Panc1 (cell line): ENCODE results near the gene ZDHHC14. TPM values are rescaled to one million over a fixed set of nuclear protein-coding genes. Genes with fewer than 3 reads are reported as not detected.
A peak's percentile ranks its signal among the peaks of the same experiment; 100 is the strongest.

Source experiments
- ATAC-seq: fragments of 200-7000 bp; cut with Tn5 transposase; 2 replicates; pipeline ENCODE4 v1.9.1; 2020; ENCODE audit warnings: mild to moderate bottlenecking, moderate library complexity
- BruUV-seq: library from RNA; stranded (reverse); fragments of 400-500 nt; replicated peaks from 2 replicates; lab custom pipeline; 2021; lab: Mats Ljungman, UMichigan
- CTCF ChIA-PET: fragments of 300-600 bp; sonication (Branson Sonifier 250); formaldehyde crosslinking; loops from one replicate; lab custom pipeline; 2022; ENCODE audit warnings: antibody characterized with exemption; lab: Charles Lee
- POLR2A ChIA-PET: fragments of 300-600 bp; sonication (Branson Sonifier 250); formaldehyde crosslinking; loops from one replicate; lab custom pipeline; 2022; ENCODE audit warnings: antibody characterized with exemption; lab: Charles Lee
- DNase-seq: peaks from one replicate; pipeline ENCODE4 v3.0.0-alpha.2; 2010; ENCODE audit warnings: low read depth, low spot score
- H3K27ac ChIP-seq: 2 replicates; pipeline ENCODE4 v1.5.1; 2011; ENCODE audit warnings: mild to moderate bottlenecking, low read length, inconsistent platforms
- H3K27me3 ChIP-seq: fragments of 200-500 bp; sonication (Bioruptor generic); 2 replicates; pipeline ENCODE4 v1.6.0; 2014; ENCODE audit warnings: low read length, inconsistent platforms; ENCODE audit not compliant: control insufficient read depth, insufficient read depth
- H3K36me3 ChIP-seq: fragments of 200-500 bp; sonication (Bioruptor generic); 2 replicates; pipeline ENCODE4 v1.5.1; 2014; ENCODE audit warnings: inconsistent platforms, mild to moderate bottlenecking, low read length, moderate library complexity; ENCODE audit not compliant: control insufficient read depth, insufficient read depth
- H3K4me1 ChIP-seq: 2 replicates; pipeline ENCODE4 v1.5.1; 2011; ENCODE audit warnings: inconsistent platforms, mild to moderate bottlenecking, low read length, moderate library complexity; ENCODE audit not compliant: control insufficient read depth, insufficient read depth
- H3K4me3 ChIP-seq, 2 experiments: 2 replicates each; pipeline ENCODE4 v1.5.1; 2011 to 2012; ENCODE audit warnings: low read depth in 2 of 2, low read length in 2 of 2, mild to moderate bottlenecking in 2 of 2, inconsistent platforms in 1 of 2, moderate library complexity in 1 of 2
- H3K9me3 ChIP-seq: fragments of 200-500 bp; sonication (Bioruptor generic); 2 replicates; pipeline ENCODE4 v1.5.1; 2014; ENCODE audit warnings: low read depth, mild to moderate bottlenecking, inconsistent platforms, low read length, moderate library complexity; ENCODE audit not compliant: control insufficient read depth, insufficient read depth
- POLR2AphosphoS5 ChIP-seq: IDR thresholded peaks from 2 replicates; pipeline ENCODE4 v1.6.1; 2012; ENCODE audit warnings: mild to moderate bottlenecking, low read depth, low read length, moderate library complexity
- SIN3A ChIP-seq: IDR thresholded peaks from 2 replicates; pipeline ENCODE4 v1.6.1; 2012; ENCODE audit warnings: low read depth, mild to moderate bottlenecking, low read length, moderate library complexity, borderline replicate concordance; ENCODE audit not compliant: insufficient read depth
- TCF7L2 ChIP-seq: IDR thresholded peaks from 2 replicates; pipeline ENCODE4 v1.6.1; 2011; ENCODE audit warnings: mild to moderate bottlenecking, low read depth, low read length, inconsistent platforms
- in situ Hi-C: cut with HindIII; loops from 2 replicates; pipeline ENCODE4 v1.10.0; 2016; ENCODE audit warnings: low sequenced_read_pairs, low pct_unique_long_range_greater_than_20kb
- intact Hi-C: fragments of 100-400 bp; cut with micrococcal nuclease; formaldehyde crosslinking; loops from one replicate; pipeline ENCODE4 v1.10.0; 2022; ENCODE audit not compliant: unreplicated experiment
- total RNA-seq: library from RNA; stranded (reverse); gene quantifications from one replicate; pipeline ENCODE4 v1.2.1, GENCODE V29; 2021; ENCODE audit not compliant: unreplicated experiment
- TF ChIP-seq, protein P1 (sequence below), 2 experiments: IDR thresholded peaks; 2 replicates each; pipeline ENCODE4 v1.6.1; 2011 to 2012; ENCODE audit warnings: low read depth in 2 of 2, control low read depth in 1 of 2, low read length in 1 of 2, mild to moderate bottlenecking in 1 of 2, moderate library complexity in 1 of 2; ENCODE audit not compliant: insufficient read depth in 1 of 2
- TF ChIP-seq, protein P2 (sequence below): fragments of 450-650 bp; IDR thresholded peaks from 2 replicates; pipeline ENCODE4 v1.5.1; 2017; ENCODE audit warnings: mild to moderate bottlenecking

The ZDHHC14 gene
- total RNA-seq, 1 experiment from 2014 or later, result 19.9 TPM

DNA sequence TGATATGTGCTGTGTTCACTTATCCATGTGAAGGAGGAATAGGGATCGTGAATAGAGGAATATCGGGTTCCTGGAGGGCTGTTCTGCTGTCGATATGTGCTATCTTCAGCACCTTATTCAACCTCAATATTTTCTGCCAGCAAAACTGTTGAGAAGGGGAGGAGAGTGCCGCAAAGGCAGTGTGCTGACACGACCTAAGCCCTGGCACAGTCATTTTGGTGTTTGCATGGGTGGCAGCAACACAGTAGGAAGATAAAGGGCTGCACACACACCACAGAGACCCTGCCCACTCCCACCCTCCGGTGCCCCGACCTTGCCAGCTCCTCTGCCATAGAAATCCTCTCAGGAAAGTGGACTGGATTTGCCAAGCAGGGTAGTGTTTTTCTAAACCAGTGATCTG lies 47.0 kb downstream of the ZDHHC14 start:
- peaks cover 4% of the 10 kb centered on the region; the same call in 1 of the 2 replicates for H3K4me1 ChIP-seq
- DNase-seq, result no peak
- CTCF ChIA-PET, result interaction anchor here (0.6 kb wide), 2 partner anchors 57 to 261 kb away, joined by 4 read pairs; no protein-coding TSS in a partner anchor
- H3K27ac ChIP-seq, result no peak overlapping the region
- H3K9me3 ChIP-seq, result no peaks in the 10 kb centered on the region
- TF ChIP-seq POLR2AphosphoS5 (no peak), SIN3A (no peak), TCF7L2 (no peak)
- TF ChIP-seq, protein P1, sequence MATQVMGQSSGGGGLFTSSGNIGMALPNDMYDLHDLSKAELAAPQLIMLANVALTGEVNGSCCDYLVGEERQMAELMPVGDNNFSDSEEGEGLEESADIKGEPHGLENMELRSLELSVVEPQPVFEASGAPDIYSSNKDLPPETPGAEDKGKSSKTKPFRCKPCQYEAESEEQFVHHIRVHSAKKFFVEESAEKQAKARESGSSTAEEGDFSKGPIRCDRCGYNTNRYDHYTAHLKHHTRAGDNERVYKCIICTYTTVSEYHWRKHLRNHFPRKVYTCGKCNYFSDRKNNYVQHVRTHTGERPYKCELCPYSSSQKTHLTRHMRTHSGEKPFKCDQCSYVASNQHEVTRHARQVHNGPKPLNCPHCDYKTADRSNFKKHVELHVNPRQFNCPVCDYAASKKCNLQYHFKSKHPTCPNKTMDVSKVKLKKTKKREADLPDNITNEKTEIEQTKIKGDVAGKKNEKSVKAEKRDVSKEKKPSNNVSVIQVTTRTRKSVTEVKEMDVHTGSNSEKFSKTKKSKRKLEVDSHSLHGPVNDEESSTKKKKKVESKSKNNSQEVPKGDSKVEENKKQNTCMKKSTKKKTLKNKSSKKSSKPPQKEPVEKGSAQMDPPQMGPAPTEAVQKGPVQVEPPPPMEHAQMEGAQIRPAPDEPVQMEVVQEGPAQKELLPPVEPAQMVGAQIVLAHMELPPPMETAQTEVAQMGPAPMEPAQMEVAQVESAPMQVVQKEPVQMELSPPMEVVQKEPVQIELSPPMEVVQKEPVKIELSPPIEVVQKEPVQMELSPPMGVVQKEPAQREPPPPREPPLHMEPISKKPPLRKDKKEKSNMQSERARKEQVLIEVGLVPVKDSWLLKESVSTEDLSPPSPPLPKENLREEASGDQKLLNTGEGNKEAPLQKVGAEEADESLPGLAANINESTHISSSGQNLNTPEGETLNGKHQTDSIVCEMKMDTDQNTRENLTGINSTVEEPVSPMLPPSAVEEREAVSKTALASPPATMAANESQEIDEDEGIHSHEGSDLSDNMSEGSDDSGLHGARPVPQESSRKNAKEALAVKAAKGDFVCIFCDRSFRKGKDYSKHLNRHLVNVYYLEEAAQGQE (IDR thresholded peaks at IDR 0.05; ENCODE audit: insufficient read depth in 1 of 2, low read depth in 2 of 2, low read length in 1 of 2), result no peak
- TF ChIP-seq, protein P2, sequence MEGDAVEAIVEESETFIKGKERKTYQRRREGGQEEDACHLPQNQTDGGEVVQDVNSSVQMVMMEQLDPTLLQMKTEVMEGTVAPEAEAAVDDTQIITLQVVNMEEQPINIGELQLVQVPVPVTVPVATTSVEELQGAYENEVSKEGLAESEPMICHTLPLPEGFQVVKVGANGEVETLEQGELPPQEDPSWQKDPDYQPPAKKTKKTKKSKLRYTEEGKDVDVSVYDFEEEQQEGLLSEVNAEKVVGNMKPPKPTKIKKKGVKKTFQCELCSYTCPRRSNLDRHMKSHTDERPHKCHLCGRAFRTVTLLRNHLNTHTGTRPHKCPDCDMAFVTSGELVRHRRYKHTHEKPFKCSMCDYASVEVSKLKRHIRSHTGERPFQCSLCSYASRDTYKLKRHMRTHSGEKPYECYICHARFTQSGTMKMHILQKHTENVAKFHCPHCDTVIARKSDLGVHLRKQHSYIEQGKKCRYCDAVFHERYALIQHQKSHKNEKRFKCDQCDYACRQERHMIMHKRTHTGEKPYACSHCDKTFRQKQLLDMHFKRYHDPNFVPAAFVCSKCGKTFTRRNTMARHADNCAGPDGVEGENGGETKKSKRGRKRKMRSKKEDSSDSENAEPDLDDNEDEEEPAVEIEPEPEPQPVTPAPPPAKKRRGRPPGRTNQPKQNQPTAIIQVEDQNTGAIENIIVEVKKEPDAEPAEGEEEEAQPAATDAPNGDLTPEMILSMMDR, result no peak
- POLR2A ChIA-PET, result no interaction called here
- no peak for ATAC-seq
- no TSS peak for BruUV-seq
- H3K36me3 ChIP-seq, result no peaks in the 10 kb centered on the region
- intact Hi-C loops, result no loop called here
- in situ Hi-C loops, result no loop called here
- no peaks in the 10 kb centered on the region for H3K27me3 ChIP-seq
- H3K4me3 ChIP-seq, result no peak overlapping the region

DNA sequence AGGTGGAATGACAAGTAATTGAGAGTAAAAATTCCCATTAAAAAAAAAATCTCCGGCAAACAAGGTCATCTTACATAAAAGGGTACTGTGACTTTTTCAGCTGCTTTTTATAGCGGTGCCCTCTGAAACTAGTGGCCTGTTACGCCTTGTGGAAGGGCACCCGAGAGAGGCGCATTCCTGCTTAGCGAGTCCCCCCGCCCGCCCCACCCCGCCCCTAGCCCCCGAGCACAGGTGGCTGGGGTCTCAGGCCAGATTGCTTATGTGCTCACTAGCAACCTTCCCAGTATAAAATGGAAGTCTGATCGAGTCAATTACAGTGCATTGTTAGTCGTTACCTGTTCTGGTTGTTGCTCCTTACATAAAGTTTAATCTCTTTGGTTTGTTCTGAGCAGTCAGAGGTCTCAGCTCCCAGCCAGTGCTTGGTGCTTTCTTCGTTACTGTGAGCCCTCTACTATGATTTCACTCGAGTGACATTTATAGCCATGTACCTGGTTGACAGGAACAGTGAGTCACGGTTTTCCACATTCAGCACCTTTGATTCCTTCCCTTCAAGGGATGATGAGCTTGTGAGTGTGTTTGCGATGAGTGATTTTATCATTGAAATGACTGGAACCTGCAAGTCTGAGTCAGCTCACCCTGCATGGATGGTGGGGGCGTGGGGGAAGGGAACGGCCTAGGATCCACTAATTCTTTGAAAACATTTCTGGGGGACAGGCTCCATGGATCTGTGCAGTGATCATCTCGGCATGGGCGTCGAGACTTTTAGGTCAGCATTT lies 47.6 kb downstream of the ZDHHC14 start:
- Histone ChIP-seq H3K4me3 (no peak overlapping the region), H3K27ac (no peak overlapping the region), H3K9me3 (no peaks in the 10 kb centered on the region), H3K4me1 (peaks cover 4% of the 10 kb centered on the region; the same call in 1 of the 2 replicates), H3K36me3 (no peaks in the 10 kb centered on the region), H3K27me3 (no peaks in the 10 kb centered on the region)
- POLR2A ChIA-PET, result no interaction called here
- DNase-seq (peak; percentile 30), ATAC-seq (peak; percentile 80)
- BruUV-seq, result no TSS peak
- CTCF ChIA-PET, result interaction anchor here (0.6 kb wide), 1 partner anchor 57 kb away, joined by 4 read pairs; no protein-coding TSS in a partner anchor
- no peak for TF ChIP-seq TCF7L2
- TF ChIP-seq, protein P2, result no peak
- no peak for TF ChIP-seq POLR2AphosphoS5
- TF ChIP-seq SIN3A, result no peak
- TF ChIP-seq, protein P1 (IDR thresholded peaks at IDR 0.05; ENCODE audit: insufficient read depth in 1 of 2, low read depth in 2 of 2, low read length in 1 of 2), result no peak
- intact Hi-C loops, result no loop called here
- in situ Hi-C loops, result no loop called here
